ENCODE data around the gene PSMD5. TPM values are rescaled to one million over a fixed set of nuclear protein-coding genes. Genes with fewer than 3 reads are reported as not detected.

The PSMD5 gene
- total and polyA plus RNA-seq, 9 of the 15 experiments (the other 6 are each of a cell fraction or from before 2014, with no cell fraction given) = 46.4 to 148 (median 76.3) TPM

GRCh38 chr9:120839146-120839545, 3.6 kb downstream of the PSMD5 start:
- WGBS (ENCODE audit: insufficient coverage, low coverage, missing lambda C conversion rate) = 22% methylated on average over 2 of the region's 2 CpGs
- intact Hi-C loops (cut with micrococcal nuclease) = no loop called here
- Histone ChIP-seq H3K9me3 (replicated peaks; ENCODE audit: control insufficient read depth, insufficient read depth, low read depth, low read length) (no peaks in the 10 kb centered on the region), H3K27ac (ENCODE audit: extremely low read depth, low read depth, low read length) (peak overlapping the region; percentile 24; the same call in 2 of the 3 replicates), H3K27me3 (ENCODE audit: control insufficient read depth in 2 of 2, insufficient read depth in 2 of 2, low read length in 2 of 2) (no peaks in the 10 kb centered on the region), H3K36me3 (ENCODE audit: control insufficient read depth, insufficient read depth, low read length) (peaks cover 58% of the 10 kb centered on the region), H4K20me1 (replicated peaks; ENCODE audit: control insufficient read depth, insufficient read depth, low read length) (no peaks in the 10 kb centered on the region; the same call in 1 of the 2 replicates), H3K9me1 (ENCODE audit: control insufficient read depth, insufficient read depth, low read length) (peaks cover 4% of the 10 kb centered on the region), H2AFZ (ENCODE audit: low read depth, low read length) (no peak overlapping the region), H3K4me2 (ENCODE audit: insufficient read depth, low read length) (peak overlapping the region; percentile 34), H3K4me1 (replicated peaks in 1 of 2; ENCODE audit: control insufficient read depth in 2 of 2, insufficient read depth in 2 of 2, low read length in 2 of 2) (peaks cover 31 to 37% of the 10 kb centered on the region in 2 experiments), H3K79me2 (ENCODE audit: control insufficient read depth, insufficient read depth, low read length) (peaks cover 91% of the 10 kb centered on the region), H3K9ac (ENCODE audit: insufficient read depth in 1 of 2, low read depth in 2 of 2, low read length in 2 of 2) (peak overlapping the region; percentile 3 to 41; a peak in 3 of 4 replicates), H3K4me3 (no peak overlapping the region)
- ChIA-PET CTCF (ENCODE audit: low intra/inter-chr PET ratio) (no interaction called here), POLR2A (interaction anchor here (1.1 to 2.0 kb wide), 4 partner anchors 16 to 34 kb away, joined by 3 to 7 read pairs (median 4); no protein-coding TSS in a partner anchor)
- in situ Hi-C loops (cut with MboI) = no loop called here
- DNase-seq (ENCODE audit: extremely low read depth in 1 of 4, low spot score in 3 of 4) = no peak
- no peak for FAIRE-seq
- 0 out of 2 replicates have a peak, but pooled peaks have one; percentile 46 for TF ChIP-seq POLR2AphosphoS2 (IDR thresholded peaks at IDR 0.05; ENCODE audit: low read length)
- no peak for TF ChIP-seq DDX20 (tag; IDR thresholded peaks at IDR 0.05; ENCODE audit: low read depth)
- BruUV-seq (replicated peaks) = no TSS peak
- ATAC-seq = no peak

- Histone ChIP-seq H3K9ac (ENCODE audit: insufficient read depth in 1 of 2, low read depth in 2 of 2, low read length in 2 of 2) (peak overlapping the region in 1 of 2 experiments; percentile 0; a peak in 1 of 4 replicates), H3K9me3 (replicated peaks; ENCODE audit: control insufficient read depth, insufficient read depth, low read depth, low read length) (no peaks in the 10 kb centered on the region), H3K79me2 (ENCODE audit: control insufficient read depth, insufficient read depth, low read length) (peaks cover 79% of the 10 kb centered on the region), H3K36me3 (ENCODE audit: control insufficient read depth, insufficient read depth, low read length) (peaks cover 65% of the 10 kb centered on the region), H3K4me3 (no peak overlapping the region), H3K27ac (ENCODE audit: extremely low read depth, low read depth, low read length) (no peak overlapping the region), H3K4me2 (ENCODE audit: insufficient read depth, low read length) (no peak overlapping the region; the same call in 1 of the 2 replicates), H3K4me1 (replicated peaks in 1 of 2; ENCODE audit: control insufficient read depth in 2 of 2, insufficient read depth in 2 of 2, low read length in 2 of 2) (peaks cover 25% of the 10 kb centered on the region in 2 experiments), H2AFZ (ENCODE audit: low read depth, low read length) (no peak overlapping the region), H3K27me3 (ENCODE audit: control insufficient read depth in 2 of 2, insufficient read depth in 2 of 2, low read length in 2 of 2) (no peaks in the 10 kb centered on the region), H3K9me1 (ENCODE audit: control insufficient read depth, insufficient read depth, low read length) (peaks cover 4% of the 10 kb centered on the region), H4K20me1 (replicated peaks; ENCODE audit: control insufficient read depth, insufficient read depth, low read length) (no peaks in the 10 kb centered on the region; the same call in 1 of the 2 replicates)
- in situ Hi-C loops (cut with MboI) (no loop called here), intact Hi-C loops (cut with micrococcal nuclease) (loop anchor here (1.0 kb wide), 1 partner anchor 45 kb away; the partner anchor contains the start of gene FBXW2)
- BruUV-seq (replicated peaks) = no TSS peak
- ATAC-seq (no peak), FAIRE-seq (no peak), DNase-seq (ENCODE audit: extremely low read depth in 1 of 4, low spot score in 3 of 4) (peak in 1 of 4 experiments; percentile 49)
- ChIA-PET POLR2A (interaction anchor here (0.9 to 1.6 kb wide), 3 partner anchors 9 to 45 kb away, joined by 4 to 11 read pairs (median 5); partner anchors contain the start of gene FBXW2), CTCF (ENCODE audit: low intra/inter-chr PET ratio) (interaction anchor here (0.6 kb wide), 1 partner anchor 40 kb away, joined by 3 read pairs; no protein-coding TSS in a partner anchor)
- WGBS (ENCODE audit: insufficient coverage, low coverage, missing lambda C conversion rate) = 46% methylated on average over 3 of the region's 3 CpGs
- TF ChIP-seq, protein P1, sequence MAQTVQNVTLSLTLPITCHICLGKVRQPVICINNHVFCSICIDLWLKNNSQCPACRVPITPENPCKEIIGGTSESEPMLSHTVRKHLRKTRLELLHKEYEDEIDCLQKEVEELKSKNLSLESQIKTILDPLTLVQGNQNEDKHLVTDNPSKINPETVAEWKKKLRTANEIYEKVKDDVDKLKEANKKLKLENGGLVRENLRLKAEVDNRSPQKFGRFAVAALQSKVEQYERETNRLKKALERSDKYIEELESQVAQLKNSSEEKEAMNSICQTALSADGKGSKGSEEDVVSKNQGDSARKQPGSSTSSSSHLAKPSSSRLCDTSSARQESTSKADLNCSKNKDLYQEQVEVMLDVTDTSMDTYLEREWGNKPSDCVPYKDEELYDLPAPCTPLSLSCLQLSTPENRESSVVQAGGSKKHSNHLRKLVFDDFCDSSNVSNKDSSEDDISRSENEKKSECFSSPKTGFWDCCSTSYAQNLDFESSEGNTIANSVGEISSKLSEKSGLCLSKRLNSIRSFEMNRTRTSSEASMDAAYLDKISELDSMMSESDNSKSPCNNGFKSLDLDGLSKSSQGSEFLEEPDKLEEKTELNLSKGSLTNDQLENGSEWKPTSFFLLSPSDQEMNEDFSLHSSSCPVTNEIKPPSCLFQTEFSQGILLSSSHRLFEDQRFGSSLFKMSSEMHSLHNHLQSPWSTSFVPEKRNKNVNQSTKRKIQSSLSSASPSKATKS (CRISPR knock-in tag; IDR thresholded peaks at IDR 0.05) = no peak
- TF ChIP-seq MED1 (CRISPR knock-in tag; IDR thresholded peaks at IDR 0.05; ENCODE audit: borderline replicate concordance) = no peak
- no peak for TF ChIP-seq ZBTB49 (CRISPR knock-in tag; IDR thresholded peaks at IDR 0.05; ENCODE audit: borderline replicate concordance)
- no peak for TF ChIP-seq ZNF184 (CRISPR knock-in tag; IDR thresholded peaks at IDR 0.05)
- no peak for TF ChIP-seq HMG20B (CRISPR knock-in tag; IDR thresholded peaks at IDR 0.05)
- TF ChIP-seq KAT2B (IDR thresholded peaks at IDR 0.05; ENCODE audit: low read depth, low read length) = no peak
These were observed 4.8 kb downstream of the PSMD5 start for GRCh38 chr9:120837921-120838320.
